GM18502 (cell line): ENCODE results near the gene NEUROD2.

Experiments
- ATAC-seq: cut with Tn5 transposase; IDR thresholded peaks from one replicate; pipeline ENCODE4 v1.9.1; 2021; ENCODE audit warnings: mild to moderate bottlenecking; ENCODE audit not compliant: unreplicated experiment, poor library complexity

The NEUROD2 gene

GRCh38 chr17:39621523-39622379 is 14.0 kb upstream of the NEUROD2 start:
- ATAC-seq, result no peak

- no peak for ATAC-seq
Measured at GRCh38 chr17:39619786-39620101, 12.0 kb upstream of the NEUROD2 start.

- no peak for ATAC-seq
Measured at GRCh38 chr17:39618956-39619785, 11.5 kb upstream of the NEUROD2 start.

- no peak for ATAC-seq
Measured at GRCh38 chr17:39618246-39618913, 10.7 kb upstream of the NEUROD2 start.

- ATAC-seq, result no peak
Measured at GRCh38 chr17:39617446-39618245, 9.9 kb upstream of the NEUROD2 start.

GRCh38 chr17:39617100-39617445 is 9.4 kb upstream of the NEUROD2 start:
- no peak for ATAC-seq

GRCh38 chr17:39615434-39615833 is 7.7 kb upstream of the NEUROD2 start:
- no peak for ATAC-seq

- ATAC-seq, result no peak
Measured at GRCh38 chr17:39614545-39615157, 6.9 kb upstream of the NEUROD2 start.

- no peak for ATAC-seq
Measured at GRCh38 chr17:39612935-39613464, 5.3 kb upstream of the NEUROD2 start.

- ATAC-seq, result no peak
Measured at GRCh38 chr17:39612291-39612894, 4.7 kb upstream of the NEUROD2 start.

GRCh38 chr17:39611401-39612112 is 3.8 kb upstream of the NEUROD2 start:
- ATAC-seq, result no peak

GRCh38 chr17:39609416-39610025 is 1.8 kb upstream of the NEUROD2 start:
- ATAC-seq, result no peak

- ATAC-seq, result no peak
Measured at GRCh38 chr17:39608142-39608981, 642 bp upstream of the NEUROD2 start.

GRCh38 chr17:39607057-39607850 is 466 bp downstream of the NEUROD2 start:
- ATAC-seq, result no peak

- no peak for ATAC-seq
Measured at GRCh38 chr17:39606434-39607056, 1.2 kb downstream of the NEUROD2 start.
